Gastrocnemius medialis (tissue), 4 donors: ENCODE data around the gene ANKRD55. TPM values are rescaled to one million over a fixed set of nuclear protein-coding genes. Genes with fewer than 3 reads are reported as not detected.
A peak's percentile ranks its signal among the peaks of the same experiment; 100 is the strongest.

ENCODE experiments used
- ATAC-seq, 2 donors: fragments of 150-250 bp; one replicate each; pipeline ENCODE4 v1.9.1; 2016
- DNase-seq, 2 donors: peaks; one replicate each; pipeline ENCODE4 v3.0.0-alpha.2; 2019
- H3K27ac ChIP-seq, 4 donors: fragments of 200-600 bp; sonication (generic); 1 replicate in 1 of 4; 2 replicates in 3 of 4; pipeline ENCODE4 v1.5.1; 2016 to 2018; ENCODE audit warnings: mild to moderate bottlenecking in 2 of 4, moderate library complexity in 1 of 4
- H3K27me3 ChIP-seq, 3 donors: fragments of 200-600 bp; sonication (generic) in 2 of 3; 1 replicate in 1 of 3; 2 replicates in 2 of 3; pipeline versions ENCODE4 v1.5.1 to v1.6.0; 2016 to 2019; ENCODE audit warnings: mild to moderate bottlenecking in 1 of 3, moderate library complexity in 1 of 3
- H3K36me3 ChIP-seq, 2 donors: fragments of 200-600 bp; sonication (generic) in 1 of 2; one replicate each; pipeline ENCODE4 v1.5.1; 2017 to 2018
- H3K4me1 ChIP-seq, 2 donors: fragments of 200-600 bp; sonication (generic) in 1 of 2; one replicate each; pipeline ENCODE4 v1.5.1; 2016 to 2017; ENCODE audit warnings: mild to moderate bottlenecking in 2 of 2
- H3K4me3 ChIP-seq, 4 donors: fragments of 200-600 bp; sonication (generic) in 3 of 4; 1 replicate in 1 of 4; 2 replicates in 3 of 4; pipeline ENCODE4 v1.5.1; 2016 to 2019; ENCODE audit warnings: mild to moderate bottlenecking in 2 of 4
- H3K9me3 ChIP-seq, 3 donors: fragments of 200-600 bp; sonication (generic) in 2 of 3; 1 replicate in 1 of 3; 2 replicates in 2 of 3; pipeline ENCODE4 v1.5.1; 2016 to 2019
- CTCF ChIP-seq, 5 experiments: fragments of 450-650 bp in 3 of 5; fragments of 200-600 bp in 2 of 5; sonication (generic) in 2 of 5; IDR thresholded peaks in 4 of 5; conservative IDR thresholded peaks in 1 of 5; 1 replicate in 4 of 5; 2 replicates in 1 of 5; pipeline ENCODE4 v1.5.1; 2016 to 2019; ENCODE audit warnings: antibody characterized with exemption in 5 of 5, mild to moderate bottlenecking in 3 of 5, moderate library complexity in 3 of 5
- POLR2A ChIP-seq, 2 donors: fragments of 450-650 bp; IDR thresholded peaks; one replicate each; pipeline ENCODE4 v1.6.1; 2017; ENCODE audit warnings: antibody characterized with exemption in 2 of 2, mild to moderate bottlenecking in 2 of 2, moderate library complexity in 2 of 2
- in situ Hi-C, 4 donors: fragments of 200-750 bp; cut with MboI; loops; one replicate each; pipeline versions ENCODE4 v1.15.0 to v1.8.0; 2017; ENCODE audit warnings: low sequenced_read_pairs in 4 of 4
- intact Hi-C: fragments of 100-400 bp; cut with DNase I; formaldehyde crosslinking; loops from one replicate; pipeline ENCODE4 v1.15.1; 2023; ENCODE audit warnings: low total_unique reads
- total RNA-seq, 4 donors: library from RNA; depleted of rRNA; stranded (reverse); fragments of >200 nt; gene quantifications; one replicate each; pipeline versions ENCODE4 v1.1.0 to v1.2.3, GENCODE V29; 2016

Gene ANKRD55
- total RNA-seq, 4 donors from 2014 or later = not detected

GRCh38 chr5:56110646-56111403 is 122.3 kb downstream of the ANKRD55 start:
- no peak overlapping the region for H3K4me3 ChIP-seq
- ATAC-seq (no peak), DNase-seq (no peak)
- no peaks in the 10 kb centered on the region for H3K36me3 ChIP-seq
- intact Hi-C loops (no loop called here), in situ Hi-C loops (no loop called here)
- no peak overlapping the region for H3K27ac ChIP-seq
- no peak for TF ChIP-seq POLR2A (IDR thresholded peaks at IDR 0.05)
- TF ChIP-seq CTCF (IDR thresholded peaks at IDR 0.05 in 4 of 5, conservative IDR thresholded peaks at IDR 0.05 in 1 of 5) = no peak
- H3K4me1 ChIP-seq = no peaks in the 10 kb centered on the region
- no peaks in the 10 kb centered on the region for H3K9me3 ChIP-seq
- no peaks in the 10 kb centered on the region for H3K27me3 ChIP-seq

GRCh38 chr5:56108246-56108645 is 124.9 kb downstream of the ANKRD55 start:
- peak in 1 of 2 donors; percentile 30 for ATAC-seq
- intact Hi-C loops = no loop called here

GRCh38 chr5:56106837-56107236 is 126.3 kb downstream of the ANKRD55 start:
- Histone ChIP-seq H3K27ac (no peak overlapping the region), H3K36me3 (no peaks in the 10 kb centered on the region), H3K9me3 (no peaks in the 10 kb centered on the region), H3K4me1 (no peaks in the 10 kb centered on the region), H3K4me3 (no peak overlapping the region), H3K27me3 (no peaks in the 10 kb centered on the region)
- intact Hi-C loops = no loop called here
- no peak for TF ChIP-seq POLR2A (IDR thresholded peaks at IDR 0.05)
- no peak for TF ChIP-seq CTCF (IDR thresholded peaks at IDR 0.05 in 4 of 5, conservative IDR thresholded peaks at IDR 0.05 in 1 of 5)
- DNase-seq (no peak), ATAC-seq (no peak)
- in situ Hi-C loops = no loop called here

More at GRCh38 chr5:56108246-56108645, 124.9 kb downstream of the ANKRD55 start:
- DNase-seq = no peak
- Histone ChIP-seq H3K36me3 (no peaks in the 10 kb centered on the region), H3K9me3 (no peaks in the 10 kb centered on the region), H3K4me1 (no peaks in the 10 kb centered on the region), H3K27me3 (no peaks in the 10 kb centered on the region), H3K4me3 (no peak overlapping the region), H3K27ac (no peak overlapping the region)
- TF ChIP-seq POLR2A (IDR thresholded peaks at IDR 0.05) (no peak), CTCF (IDR thresholded peaks at IDR 0.05 in 4 of 5, conservative IDR thresholded peaks at IDR 0.05 in 1 of 5) (no peak)
- in situ Hi-C loops = no loop called here

GRCh38 chr5:56105511-56106291 is 127.4 kb downstream of the ANKRD55 start:
- DNase-seq = no peak
- no peak for ATAC-seq
- in situ Hi-C loops = no loop called here

More at GRCh38 chr5:56105511-56106291, 127.4 kb downstream of the ANKRD55 start:
- Histone ChIP-seq H3K36me3 (no peaks in the 10 kb centered on the region), H3K27me3 (no peaks in the 10 kb centered on the region), H3K4me1 (no peaks in the 10 kb centered on the region), H3K9me3 (no peaks in the 10 kb centered on the region), H3K27ac (no peak overlapping the region), H3K4me3 (no peak overlapping the region)
- no peak for TF ChIP-seq CTCF (IDR thresholded peaks at IDR 0.05 in 4 of 5, conservative IDR thresholded peaks at IDR 0.05 in 1 of 5)
- no peak for TF ChIP-seq POLR2A (IDR thresholded peaks at IDR 0.05)
- intact Hi-C loops = no loop called here
